HEK293 (cell line): Measurements from ENCODE around the gene FOSB.

Experiments
- CTCF ChIP-seq: fragments of 450-650 bp; formaldehyde crosslinking; IDR thresholded peaks from 2 replicates; pipeline ENCODE4 v1.5.1; 2016; ENCODE audit warnings: missing biosample characterization, missing genetic modification characterization
- KLF16 ChIP-seq: fragments of 450-650 bp; formaldehyde crosslinking; IDR thresholded peaks from 2 replicates; pipeline ENCODE4 v1.5.1; 2017; ENCODE audit warnings: missing biosample characterization, missing genetic modification characterization
- YY1 ChIP-seq: fragments of 450-650 bp; formaldehyde crosslinking; IDR thresholded peaks from 2 replicates; pipeline ENCODE4 v1.5.1; 2018; ENCODE audit warnings: missing biosample characterization, missing genetic modification characterization
- ZNF354C ChIP-seq: fragments of 450-650 bp; formaldehyde crosslinking; IDR thresholded peaks from 2 replicates; pipeline ENCODE4 v1.5.1; 2016; ENCODE audit warnings: missing biosample characterization, missing genetic modification characterization, low read depth, borderline replicate concordance
- ZNF391 ChIP-seq: fragments of 450-650 bp; formaldehyde crosslinking; IDR thresholded peaks from 2 replicates; pipeline ENCODE4 v1.5.1; 2016; ENCODE audit warnings: low read depth, missing biosample characterization, missing genetic modification characterization, borderline replicate concordance
- ZNF521 ChIP-seq: fragments of 450-650 bp; formaldehyde crosslinking; IDR thresholded peaks from 2 replicates; pipeline ENCODE4 v1.5.1; 2017; ENCODE audit warnings: missing biosample characterization, mild to moderate bottlenecking, missing genetic modification characterization
- ZNF629 ChIP-seq: fragments of 450-650 bp; formaldehyde crosslinking; IDR thresholded peaks from 2 replicates; pipeline ENCODE4 v1.5.1; 2017; ENCODE audit warnings: missing biosample characterization, missing genetic modification characterization

- TF ChIP-seq ZNF629 (tag by site-specific recombination) = no peak
- peak; percentile 49 for TF ChIP-seq CTCF (tag by site-specific recombination)
- no peak for TF ChIP-seq ZNF391 (tag by site-specific recombination)
- no peak for TF ChIP-seq YY1 (tag by site-specific recombination)
- TF ChIP-seq KLF16 (tag by site-specific recombination) = no peak
- TF ChIP-seq ZNF354C (tag by site-specific recombination) = no peak
- TF ChIP-seq ZNF521 = no peak
Observed at GRCh38 chr19:45467115-45467455, 711 bp upstream of the FOSB start.
